ENCODE data around the gene ZNF804B.

Gene ZNF804B

DNA sequence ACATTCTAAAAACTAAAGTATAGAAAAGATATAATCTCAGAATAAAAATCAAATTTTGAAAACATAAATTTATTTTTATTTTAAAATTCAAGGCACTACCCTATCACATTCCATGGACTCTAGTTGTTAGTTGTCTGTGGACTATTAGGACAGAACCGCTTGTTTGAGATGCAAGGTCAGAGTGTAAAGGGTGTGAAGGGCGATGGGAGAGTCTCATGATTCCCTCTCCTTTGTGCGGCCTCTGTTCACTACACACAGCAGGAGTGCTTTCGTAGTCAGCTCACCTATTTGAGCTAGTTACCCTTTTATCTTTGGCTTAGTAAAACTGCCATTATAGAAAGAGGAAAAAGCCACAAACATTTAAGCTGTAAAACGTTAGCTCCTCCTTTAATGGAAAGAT is 225.8 kb downstream of the ZNF804B start:
- DNase-seq = no peak

DNA sequence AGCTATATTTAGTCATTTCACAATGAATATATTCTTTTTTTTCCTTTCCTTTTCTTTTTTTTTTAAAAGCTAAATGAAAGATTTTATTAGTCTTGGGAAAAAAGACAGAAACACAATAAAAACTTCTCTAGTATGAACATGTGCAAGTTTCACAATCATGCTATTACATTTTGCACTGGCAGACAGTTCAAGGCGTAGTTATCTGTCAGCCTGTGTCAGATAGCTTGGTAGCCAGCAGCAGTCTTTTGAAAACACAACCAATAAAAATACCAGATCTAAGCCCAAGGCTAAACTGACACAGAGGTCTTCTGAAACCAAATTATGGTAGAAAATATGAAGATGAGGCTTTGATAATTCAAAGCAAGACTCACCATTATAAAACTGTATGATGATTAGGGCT is 241.8 kb downstream of the ZNF804B start:
- DNase-seq = no peak

DNA sequence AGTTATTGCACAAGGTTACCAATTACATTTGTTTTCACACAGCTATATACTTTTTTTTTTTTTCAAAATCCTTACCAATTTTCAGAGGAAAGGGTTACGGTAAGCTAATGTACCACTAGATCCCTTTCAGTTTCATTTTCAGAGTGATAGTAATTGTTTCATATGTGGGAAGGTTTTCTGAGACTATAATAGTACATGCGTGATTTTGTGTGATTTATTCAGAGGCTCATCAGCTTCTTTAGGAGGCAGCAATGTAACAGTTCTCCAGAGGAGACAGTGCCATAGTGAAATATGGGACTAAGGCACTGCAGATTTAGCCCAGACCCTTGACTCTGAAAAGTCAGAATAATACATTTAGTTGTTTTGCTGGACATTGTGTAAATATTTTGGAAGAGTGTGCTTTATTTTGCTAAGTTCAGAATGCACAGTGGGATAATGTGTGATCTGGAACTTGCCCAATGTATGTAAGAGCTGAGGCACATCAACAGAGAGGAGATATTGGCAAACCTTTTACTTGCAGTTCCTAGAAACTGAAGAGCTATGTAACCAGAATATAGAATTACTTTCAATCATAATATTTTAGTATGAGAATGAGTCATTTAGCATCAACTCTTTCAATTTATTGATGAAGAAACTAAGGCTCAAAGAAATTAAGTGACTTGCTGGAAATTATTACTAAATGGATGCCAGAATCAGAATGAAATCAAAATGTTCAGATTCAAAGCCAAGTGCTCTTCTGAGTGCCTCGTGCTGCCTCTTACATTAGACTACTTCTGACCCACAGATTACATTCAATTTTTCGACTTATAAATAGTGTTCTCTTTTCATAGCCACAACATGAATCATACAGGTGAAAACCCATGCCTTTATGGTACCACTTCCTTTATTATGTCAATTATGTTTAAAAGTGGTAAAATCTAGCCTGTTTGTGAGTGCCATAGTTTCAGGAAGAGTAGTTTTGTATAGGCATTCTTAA is 243.8 kb downstream of the ZNF804B start:
- DNase-seq = no peak

DNA sequence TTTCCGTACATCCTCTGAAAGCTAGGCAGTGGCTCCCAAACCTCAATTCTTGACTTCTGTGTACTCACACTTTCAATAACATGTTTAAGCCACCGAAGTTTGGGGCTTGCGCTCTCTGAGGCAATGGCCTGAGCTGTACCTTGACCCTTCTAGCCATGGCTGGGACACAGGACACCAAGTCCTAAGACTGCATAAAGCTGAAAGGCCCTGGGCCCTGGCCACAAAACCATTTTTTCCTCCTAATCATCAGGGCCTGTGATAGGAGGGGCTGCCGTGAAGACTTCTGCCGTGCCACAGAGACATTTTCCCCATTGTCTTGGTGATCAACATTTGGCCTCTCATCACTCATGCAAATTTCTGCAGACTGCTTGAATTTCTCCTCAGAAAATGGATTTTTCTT is 252.5 kb downstream of the ZNF804B start:
- DNase-seq = no peak

DNA sequence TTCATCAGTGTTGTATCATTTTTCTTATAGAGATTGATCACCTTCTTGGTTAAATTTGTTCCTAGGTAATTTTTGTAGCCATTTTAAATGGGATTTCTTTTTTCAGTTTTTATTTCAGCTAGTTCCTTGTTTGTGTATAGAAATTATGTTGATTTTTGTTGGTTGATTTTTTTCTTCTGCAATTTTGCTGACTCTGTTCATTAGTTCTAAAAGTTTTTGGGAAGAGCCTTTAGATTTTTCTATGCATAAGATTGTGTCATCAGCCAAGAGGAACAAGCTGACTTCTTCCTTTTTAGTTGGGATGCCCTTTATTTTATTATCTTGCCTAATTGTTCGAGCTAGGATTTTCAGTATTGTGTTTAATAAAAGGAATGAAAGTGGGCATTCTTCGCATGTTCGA is 258.2 kb downstream of the ZNF804B start:
- no peak for DNase-seq

DNA sequence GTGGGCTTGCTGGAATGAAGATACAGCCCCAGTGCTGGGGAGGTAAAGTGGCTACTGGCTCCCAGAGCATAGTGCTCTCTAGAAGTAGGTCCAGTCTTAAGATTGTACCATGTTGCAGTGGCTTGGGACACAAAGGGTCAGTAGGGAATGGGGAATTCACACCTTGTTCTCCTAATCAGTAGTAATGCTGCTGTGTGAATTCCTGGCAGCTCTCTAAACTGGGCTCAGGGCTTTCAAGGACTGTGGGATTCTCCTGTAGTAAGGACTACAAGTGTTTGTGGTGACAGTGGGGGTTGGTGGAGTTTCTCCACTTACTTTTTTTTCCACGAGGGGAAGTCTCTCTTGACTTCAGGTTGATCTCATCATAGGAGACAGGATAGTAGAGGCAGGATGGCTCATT is 262.2 kb downstream of the ZNF804B start:
- DNase-seq = no peak

DNA sequence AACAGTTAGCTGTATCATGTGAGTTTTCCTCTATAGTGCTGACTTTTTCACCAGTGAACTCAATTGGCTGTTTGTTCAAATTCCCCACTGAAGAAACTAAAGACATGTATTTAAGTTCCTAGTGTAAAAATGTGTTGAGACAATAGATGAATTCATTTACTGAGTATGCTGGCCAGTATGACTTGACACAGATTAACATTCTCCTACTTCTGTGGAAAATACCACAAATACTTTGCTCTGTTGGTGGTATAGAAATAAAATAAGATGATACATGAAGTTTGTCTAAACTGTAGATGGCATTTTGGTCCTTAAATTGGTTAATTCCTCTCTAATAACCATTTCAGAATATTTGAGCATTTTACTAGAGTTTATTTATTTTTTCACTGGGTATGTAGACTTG is 263.7 kb downstream of the ZNF804B start:
- no peak for DNase-seq

DNA sequence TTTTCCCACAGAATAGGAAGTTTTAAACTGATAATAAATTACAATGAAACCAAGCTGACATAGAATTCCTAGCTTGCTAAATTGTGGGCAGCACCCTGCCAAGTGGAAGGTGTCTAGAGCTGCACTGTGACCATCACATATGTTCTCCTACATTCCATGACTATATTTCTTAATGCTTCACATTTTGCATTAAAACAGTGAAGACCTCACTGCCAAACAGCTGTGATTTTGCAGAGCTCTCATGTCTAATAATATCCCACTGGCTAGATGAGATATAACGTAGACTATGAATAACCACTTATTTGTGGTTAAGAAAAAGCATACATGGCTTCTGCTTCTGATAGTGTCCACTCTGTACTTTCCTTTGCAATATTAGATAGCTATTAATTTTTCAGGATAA is 264.4 kb downstream of the ZNF804B start:
- DNase-seq = no peak

DNA sequence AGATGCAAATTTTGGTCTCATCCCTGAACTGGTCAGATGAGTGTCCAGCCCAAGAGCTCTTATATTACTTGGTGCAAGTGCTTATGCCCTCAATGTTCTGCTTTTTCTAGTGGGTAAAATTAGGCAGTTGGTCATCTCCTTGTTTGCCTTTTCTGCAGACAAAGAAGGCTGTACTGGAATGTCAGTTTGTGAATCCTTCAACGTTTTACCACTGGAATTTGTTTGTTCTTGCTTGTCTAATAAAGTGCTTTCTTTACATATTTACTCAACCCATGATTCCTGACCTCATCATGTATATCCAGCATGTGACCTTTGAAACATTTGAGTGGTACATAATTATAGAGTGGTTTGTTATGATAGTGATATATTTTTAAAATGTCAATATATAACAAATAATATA is 268.3 kb downstream of the ZNF804B start:
- no peak for DNase-seq

DNA sequence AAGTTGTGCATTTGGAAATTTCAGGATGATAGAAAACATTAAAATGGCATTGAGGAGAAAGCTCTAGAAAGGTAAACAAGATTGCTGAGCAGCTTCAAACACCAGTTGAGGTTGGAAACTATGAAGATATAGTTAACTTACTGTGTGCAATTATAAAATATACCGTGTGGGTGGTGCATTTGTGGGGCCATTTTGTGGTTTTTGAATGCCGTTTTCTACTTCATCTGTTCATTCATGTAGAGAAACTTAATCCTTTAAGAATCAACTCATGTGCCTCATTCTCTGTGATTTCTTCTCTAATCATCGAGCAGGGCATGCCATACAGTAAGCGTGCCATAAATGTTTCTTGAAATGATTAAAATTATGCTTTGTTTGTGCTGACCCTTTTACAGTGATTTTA is 268.8 kb downstream of the ZNF804B start:
- DNase-seq = no peak

DNA sequence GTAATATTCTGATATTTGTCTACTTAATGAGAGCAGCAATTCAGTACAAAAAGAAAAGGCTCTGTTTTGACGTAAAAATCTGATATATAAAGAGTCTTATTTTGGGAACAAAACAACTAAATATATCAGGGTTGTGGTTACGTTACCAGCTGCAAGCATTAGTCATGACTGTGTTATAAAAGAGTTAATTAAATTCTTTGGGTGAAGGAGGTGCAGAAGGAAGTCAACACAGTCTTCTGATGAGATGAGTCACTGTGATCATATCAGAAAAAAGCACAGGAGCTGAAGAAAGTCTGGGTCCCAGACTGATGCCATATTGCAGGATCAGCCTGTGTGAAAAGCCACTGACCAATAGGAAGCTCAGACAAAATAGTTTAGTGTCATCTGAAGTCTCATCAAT is 270.4 kb downstream of the ZNF804B start:
- no peak for DNase-seq

DNA sequence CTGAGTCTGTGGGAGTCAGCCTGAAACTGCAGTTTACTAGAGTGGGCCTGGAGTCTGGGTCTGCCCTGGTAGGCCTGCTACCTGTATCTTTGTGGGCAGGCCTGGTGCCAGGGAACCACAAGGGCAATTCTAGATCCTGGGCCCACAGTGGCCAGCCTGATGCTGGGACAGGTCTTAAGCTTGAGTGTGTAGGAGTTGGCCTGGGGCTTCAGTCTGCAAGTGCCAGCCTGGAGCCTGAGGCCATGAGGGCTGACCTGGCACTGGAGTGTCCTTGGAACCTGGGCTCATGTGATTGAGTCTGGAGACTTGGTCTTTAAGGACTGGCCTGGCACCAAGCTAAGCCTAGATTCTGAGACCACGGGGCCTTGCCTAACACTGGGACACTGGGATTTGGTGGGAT is 281.7 kb downstream of the ZNF804B start:
- DNase-seq = no peak

DNA sequence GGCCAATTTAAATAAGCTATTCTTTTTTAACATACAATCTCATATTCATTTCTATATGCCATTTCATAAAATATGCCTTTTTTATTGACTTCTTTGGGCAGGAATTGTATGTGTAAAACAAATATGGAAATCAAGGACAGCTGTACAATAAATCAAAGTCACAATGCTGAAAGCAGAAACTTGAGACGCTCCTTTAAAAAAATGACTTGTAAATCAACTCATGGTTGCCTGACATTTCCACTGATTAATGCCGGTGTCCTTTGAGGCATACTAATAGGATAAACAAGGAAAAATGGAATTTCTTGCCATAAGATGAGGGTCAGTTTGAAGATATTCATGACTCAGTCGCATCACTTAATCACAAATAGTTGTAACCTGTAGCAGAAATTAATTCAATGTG is 283.4 kb downstream of the ZNF804B start:
- DNase-seq = no peak

DNA sequence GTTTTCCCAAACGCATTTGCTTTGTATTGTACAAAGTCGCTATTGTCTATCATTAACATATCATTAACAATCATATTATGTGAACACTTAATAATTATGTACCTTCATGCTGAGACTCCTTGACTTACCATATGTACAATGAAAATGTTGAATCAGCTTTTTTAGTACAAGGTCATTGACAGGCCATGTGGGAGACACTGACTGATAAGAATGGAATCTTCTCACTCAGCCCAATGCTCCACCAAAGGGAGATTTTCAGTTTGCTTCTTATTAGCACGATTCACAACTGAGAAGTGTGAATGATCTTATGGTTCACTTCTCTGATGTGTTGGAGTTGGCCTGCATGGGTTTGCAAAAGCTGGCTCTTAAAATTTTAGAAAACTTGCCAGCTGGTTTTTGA is 289.5 kb downstream of the ZNF804B start:
- no peak for DNase-seq

DNA sequence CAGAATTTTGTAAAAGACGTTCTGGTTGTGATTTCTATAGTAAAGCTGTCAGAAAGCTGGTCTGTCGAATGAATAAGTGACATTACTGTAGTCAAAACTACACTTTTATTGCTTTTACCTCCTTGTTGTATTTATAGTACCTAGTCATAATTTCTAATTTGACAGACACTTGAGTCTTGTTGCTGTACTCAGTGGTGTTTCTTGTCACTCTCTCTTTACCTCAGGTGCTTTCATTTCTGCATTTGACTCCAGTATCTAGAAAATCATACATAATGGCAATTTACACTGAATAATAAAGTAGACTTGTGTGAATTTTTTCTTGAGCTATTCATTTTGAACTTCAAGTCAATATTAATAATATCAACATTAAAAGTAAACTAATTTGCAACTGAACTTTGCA is 293.6 kb downstream of the ZNF804B start:
- DNase-seq = no peak

DNA sequence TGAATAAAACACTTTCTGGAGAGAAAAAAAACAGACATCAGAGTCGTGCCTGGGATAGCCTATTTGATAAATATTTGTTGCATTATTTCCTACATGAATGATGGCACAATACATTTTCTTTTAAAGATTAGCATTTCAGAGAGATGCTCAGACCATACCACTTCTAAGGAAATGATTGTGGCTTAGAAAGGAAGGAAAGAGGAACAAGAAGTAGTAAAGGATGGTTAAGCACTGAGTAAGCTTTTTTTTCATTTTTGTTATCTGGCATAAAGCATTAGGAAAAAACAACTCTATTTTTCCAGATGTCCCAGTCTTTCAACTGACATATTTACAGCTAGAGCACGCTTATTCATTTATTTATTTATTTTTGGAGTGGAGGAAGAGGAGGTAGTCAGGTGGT is 294.9 kb downstream of the ZNF804B start:
- DNase-seq = no peak

DNA sequence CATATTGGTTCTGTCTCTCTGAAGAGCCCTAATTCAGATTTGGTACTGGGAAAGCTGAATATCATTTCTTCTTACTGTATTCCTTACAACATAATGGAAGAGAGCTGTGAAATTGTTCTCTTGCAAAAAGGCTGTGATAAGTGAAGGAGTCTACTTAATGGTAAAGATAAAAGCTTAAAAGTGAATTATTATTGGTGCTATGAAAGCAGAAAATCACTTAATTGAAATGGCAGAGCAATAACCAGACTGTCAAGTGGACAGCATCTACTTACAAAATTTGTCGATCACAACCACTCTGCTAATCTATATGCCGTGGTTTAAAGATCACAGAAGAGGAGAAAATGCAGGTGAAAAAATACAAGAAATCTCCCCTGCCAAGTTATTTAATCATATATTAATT is 300.7 kb downstream of the ZNF804B start:
- no peak for DNase-seq

DNA sequence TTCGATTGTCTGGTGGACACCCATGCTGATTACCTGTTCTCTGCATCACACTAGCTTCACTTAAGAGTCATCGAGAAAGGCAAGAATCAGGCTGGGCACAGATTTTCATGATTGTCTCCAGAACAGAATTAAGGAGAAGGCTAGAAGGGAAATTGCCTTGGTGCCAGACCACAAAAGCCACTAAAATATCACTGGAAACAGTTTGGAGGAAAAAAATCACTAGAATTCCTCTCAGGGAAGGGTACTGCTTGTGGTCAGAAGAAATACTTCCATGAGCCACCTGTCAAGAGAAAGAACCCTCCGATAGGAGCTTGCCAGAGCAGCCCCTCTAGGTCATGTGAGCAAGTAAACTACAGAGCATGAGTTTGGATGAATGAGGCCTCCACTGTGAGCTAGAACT is 305.3 kb downstream of the ZNF804B start:
- DNase-seq = no peak

DNA sequence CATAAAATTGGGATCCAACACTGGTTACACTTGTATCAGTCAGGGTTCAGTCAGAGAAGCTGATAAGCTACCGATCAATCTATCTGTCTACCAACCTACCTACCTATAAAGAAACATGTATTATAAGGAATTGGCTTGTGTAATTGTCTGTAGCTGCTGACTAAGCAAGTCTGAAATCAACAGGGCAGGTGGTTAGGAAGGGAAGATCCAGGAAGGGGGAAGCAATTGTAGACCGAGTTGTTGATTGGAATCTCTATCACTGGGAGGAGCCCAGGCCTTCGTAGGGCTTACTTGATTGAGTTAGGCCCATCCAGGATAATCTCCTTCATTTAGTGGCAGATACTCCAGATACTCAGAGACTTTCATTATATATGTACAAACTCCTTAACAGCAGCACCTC is 307.5 kb downstream of the ZNF804B start:
- no peak for DNase-seq

DNA sequence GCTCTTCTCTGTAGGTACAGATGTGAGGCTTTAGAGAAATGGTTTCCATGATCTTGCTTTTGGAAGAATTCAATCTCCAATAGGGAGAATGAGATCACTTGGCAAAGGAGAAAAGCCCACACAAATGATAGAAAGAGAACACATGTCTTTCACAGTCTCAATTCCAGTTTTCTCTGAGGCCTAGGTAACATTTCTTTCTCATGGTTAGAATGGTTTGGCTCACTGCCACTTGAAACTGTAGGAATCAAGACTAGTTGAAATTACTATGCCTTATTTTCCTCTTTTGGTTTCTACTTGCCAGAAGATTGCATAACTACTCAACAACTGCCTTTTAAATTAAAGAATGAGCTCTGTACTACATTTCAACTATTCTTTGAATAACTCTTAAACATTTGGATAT is 312.6 kb downstream of the ZNF804B start:
- no peak for DNase-seq

DNA sequence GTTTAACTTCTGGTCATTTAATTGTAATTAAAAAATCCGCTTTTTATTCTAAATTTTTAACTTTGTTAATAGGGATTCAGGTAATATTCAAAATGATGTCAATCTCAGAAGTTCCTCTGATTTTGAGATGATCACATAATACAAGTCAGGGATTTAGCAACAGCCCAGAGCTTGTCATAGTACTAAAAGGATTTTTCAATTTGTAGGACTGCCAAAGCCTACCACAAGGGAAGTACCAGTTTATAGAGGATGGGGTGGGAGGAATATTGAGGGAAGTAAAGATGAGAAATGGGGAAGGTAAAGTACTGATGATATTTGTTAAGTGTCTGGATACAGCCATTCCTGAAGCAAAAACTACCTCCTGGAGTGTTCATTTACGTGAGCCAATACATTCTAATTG is 314.3 kb downstream of the ZNF804B start:
- no peak for DNase-seq

DNA sequence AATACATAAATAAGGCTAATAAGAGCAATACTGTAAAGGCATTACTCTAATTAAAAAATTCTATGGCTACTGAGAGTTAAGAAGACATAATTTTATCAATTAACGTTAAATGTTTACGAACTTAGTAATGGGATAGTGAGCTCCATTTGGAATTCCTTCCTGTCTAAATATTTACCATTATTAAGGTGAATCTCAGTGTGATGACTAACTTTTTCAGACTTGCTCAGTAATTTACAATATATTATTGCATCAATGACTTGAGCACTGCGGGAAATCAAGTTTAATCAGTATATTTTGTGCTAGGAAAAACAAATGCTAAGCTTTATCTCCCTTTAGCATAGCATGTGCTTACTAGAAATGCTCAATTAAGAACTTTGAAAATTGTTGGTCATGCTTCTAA is 318.5 kb downstream of the ZNF804B start:
- DNase-seq = no peak

DNA sequence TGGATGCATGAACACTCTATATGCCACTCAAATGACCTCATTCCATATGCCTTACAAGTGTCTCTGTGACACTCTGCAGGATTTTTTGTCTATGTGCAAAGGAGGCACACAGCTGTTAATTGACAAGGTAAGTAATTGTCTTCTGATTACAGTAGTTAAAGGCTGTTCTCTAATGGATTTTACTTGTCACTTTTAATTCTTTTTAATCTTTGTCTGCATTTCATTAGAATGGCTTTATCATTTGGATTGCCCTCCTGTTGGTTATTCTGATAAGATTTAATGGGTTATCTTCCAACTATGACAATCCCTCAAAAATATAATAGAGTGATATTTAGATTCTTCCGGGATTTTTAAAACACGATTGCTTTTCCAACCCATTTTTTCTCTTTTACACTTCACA is 326.1 kb downstream of the ZNF804B start:
- DNase-seq = no peak

DNA sequence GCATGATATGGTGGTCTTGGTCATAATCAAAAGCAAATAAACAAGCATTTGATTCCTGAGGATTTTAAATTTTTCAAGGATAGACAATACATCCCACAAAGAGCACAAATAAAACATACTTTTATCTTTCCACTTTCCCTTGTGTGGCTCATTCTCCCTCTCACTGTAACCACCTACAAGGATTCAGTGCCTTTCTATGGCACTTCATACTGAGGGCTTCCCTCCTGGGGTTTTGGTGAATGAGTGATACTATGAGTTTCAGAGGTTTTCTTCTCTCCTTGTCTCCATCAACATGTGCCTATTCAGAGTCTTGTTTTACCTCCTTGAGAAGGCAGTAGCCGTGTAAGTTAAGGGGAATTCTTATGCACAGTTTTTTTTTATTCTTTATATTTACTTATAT is 332.1 kb downstream of the ZNF804B start:
- DNase-seq = no peak

DNA sequence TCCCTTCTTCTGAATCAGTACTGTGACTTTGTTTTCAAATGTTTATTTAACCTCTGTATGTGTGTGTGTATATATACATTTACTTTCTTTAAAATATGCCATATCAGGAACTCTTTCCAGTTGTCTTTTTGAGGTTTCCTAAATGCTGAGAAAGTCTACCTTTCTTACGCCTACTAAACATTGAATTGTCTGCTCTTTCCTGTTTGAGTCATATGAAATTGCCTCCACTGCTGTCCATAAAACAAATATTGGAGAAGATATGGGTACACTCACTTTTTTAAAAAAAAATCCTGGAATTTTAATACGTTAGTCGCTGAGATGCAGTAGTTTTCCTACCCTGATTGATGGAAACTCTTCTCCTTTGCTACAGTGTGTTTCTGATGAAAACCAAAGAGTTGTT is 334.8 kb downstream of the ZNF804B start:
- no peak for DNase-seq

Data from NCI-H2081 treated with DMSO at 0.1 percent for 48 hours (cell line).